ENCODE data around the gene PRSS50.

PRSS50 gene

DNA sequence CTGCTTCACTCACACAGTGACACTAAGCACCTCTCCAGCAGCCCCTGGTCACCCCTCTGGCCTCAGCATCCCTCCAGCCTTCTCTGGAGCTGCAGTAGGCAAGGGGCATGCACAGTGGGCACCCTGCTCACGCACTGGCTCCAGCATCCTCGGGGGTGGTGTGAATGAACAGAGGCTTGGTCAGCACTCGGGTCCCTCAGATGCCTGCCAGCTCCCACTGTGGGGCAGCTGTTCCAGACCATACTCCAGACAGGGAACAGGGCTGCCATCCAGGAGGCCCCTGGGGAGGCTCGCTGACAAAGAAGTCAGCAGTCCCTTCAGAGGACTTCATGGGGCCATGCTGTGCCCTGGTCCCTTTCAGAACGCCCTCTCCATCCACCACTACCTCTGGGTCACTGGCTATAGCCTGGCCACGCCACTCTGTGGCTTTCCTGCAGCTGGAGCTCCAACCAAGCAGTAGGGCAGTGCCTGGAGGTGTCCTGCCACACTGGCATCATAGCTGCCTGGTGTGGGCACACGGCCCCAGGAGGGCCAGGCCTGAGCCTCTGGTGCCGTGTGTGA, 50.5 kb downstream of the PRSS50 start:
- Mint-ChIP-seq H3K4me3 (no peak overlapping the region), H3K4me1 (no peaks in the 10 kb centered on the region), H3K9me3 (no peaks in the 10 kb centered on the region), H3K27me3 (no peaks in the 10 kb centered on the region), H3K27ac (no peak overlapping the region), H3K36me3 (ENCODE audit: low read depth) (no peaks in the 10 kb centered on the region)
- no peak for ATAC-seq
- DNase-seq: no peak

GRCh38 chr3:46666453-46666845, 51.2 kb downstream of the PRSS50 start:
- H3K4me3 Mint-ChIP-seq: no peak overlapping the region
- H3K4me1 Mint-ChIP-seq: no peaks in the 10 kb centered on the region
- H3K9me3 Mint-ChIP-seq: no peaks in the 10 kb centered on the region
- no peaks in the 10 kb centered on the region for H3K27me3 Mint-ChIP-seq
- no peak for DNase-seq
- ATAC-seq: no peak
- no peak overlapping the region for H3K27ac Mint-ChIP-seq
- H3K36me3 Mint-ChIP-seq (ENCODE audit: low read depth): no peaks in the 10 kb centered on the region

DNA sequence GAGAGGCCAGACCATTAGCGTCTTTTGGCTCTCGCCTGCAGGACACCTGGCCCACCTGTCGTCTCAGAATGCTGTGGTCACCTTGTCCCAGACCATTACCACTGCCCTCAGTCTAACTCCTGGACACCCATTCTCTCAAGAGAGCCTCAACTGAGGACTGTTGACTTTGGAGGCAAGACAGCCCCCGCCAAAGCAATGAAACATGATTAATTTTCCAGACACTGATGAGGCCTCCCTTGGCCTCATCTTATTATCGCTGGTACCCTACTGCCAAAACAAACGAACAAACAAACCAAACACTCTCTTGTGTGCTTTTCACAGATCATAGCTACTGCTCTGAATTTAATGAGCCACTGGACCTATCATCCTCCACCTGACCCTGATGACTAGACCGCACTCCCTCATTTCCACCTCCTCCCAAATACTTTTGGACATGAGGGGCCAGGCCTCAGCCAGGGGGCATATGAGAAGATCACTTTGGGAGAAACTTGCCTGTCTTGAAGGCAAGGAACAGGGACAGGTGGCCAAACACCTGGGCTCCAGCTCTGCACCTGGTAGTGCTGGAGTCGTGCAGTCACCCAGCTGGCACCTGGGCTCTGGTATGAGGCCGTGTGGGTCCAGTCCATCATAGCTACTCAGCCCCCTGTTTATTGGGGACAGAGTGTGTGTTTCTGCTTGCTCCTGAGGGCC, 51.8 kb downstream of the PRSS50 start:
- no peaks in the 10 kb centered on the region for H3K36me3 Mint-ChIP-seq (ENCODE audit: low read depth)
- no peaks in the 10 kb centered on the region for H3K4me1 Mint-ChIP-seq
- DNase-seq: no peak
- H3K27me3 Mint-ChIP-seq: no peaks in the 10 kb centered on the region
- H3K4me3 Mint-ChIP-seq: no peak overlapping the region
- no peaks in the 10 kb centered on the region for H3K9me3 Mint-ChIP-seq
- no peak overlapping the region for H3K27ac Mint-ChIP-seq
- ATAC-seq: no peak

DNA sequence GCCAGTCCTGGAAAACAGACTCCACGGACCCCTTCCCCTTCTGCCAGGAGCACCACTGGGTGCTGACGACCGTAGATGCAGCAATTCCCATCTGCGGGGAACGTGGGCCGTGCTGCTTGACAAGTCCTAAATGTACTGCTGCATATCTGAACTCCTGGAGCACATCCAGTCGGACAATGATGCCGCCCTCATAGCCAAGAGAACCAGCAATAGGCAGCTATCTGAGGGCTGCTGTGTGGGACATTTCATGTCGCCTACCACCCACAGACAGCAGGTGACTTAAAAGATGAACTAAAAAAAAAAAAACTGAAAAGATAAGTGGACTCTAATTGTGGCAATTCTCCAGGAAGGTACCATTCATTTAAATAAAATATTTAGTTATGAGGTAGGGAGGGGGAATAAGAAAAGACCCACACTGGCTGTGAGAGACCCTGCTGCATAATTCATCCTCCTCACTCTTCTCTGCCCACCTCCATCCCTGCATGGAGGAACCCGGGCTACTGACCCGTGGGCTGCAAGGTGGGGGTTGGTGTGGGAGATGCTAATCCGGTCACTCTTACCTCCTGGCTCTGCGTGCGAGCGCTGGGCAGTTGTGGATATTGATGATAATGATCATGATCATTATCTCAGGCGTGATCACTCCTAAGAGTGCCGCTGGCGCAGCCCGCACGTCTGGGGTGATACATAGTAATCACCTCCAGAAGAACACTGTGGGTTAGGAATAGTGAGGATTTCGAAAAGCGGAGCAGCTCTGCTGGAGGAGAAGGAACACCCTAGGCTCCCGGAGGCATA, 52.5 kb downstream of the PRSS50 start:
- Mint-ChIP-seq H3K36me3 (ENCODE audit: low read depth) (no peaks in the 10 kb centered on the region), H3K9me3 (no peaks in the 10 kb centered on the region), H3K27me3 (no peaks in the 10 kb centered on the region), H3K27ac (no peak overlapping the region), H3K4me1 (no peaks in the 10 kb centered on the region), H3K4me3 (no peak overlapping the region)
- no peak for DNase-seq
- no peak for ATAC-seq

DNA sequence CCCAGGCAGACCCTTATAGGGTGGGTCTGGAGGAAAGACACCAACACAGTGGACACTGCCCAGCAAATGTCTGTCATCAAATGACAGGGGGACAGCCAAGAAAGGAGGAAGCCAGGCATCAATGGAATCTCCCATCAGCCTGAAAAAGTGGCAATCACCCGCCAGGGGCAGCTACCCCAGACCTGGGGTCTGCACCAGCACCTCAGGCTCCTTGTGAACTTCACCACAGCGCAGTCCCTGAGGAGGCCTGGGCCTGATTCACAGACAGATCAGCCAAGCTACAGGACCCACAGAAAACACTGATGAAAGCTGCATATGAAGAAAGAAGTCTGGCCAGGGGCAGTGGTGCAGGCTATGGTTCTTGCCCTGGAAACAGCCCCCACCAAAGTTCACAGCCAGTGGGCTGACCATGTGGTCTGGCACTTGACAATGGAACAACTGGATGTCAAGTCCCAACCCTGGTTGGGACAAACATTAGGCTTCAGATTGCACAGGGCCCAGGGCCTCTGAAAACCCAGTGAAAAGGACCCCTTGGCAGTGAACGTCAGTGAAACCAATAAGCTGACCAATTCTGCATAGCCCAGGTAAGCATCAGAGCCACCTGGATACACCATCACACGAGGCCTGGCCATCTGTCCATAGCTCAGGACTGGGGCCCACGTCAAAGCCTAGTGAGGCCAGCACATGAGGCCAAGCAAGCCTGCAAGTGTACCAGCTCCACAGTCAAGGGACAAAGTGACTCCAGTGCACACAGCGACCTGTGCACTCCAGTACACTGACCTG, 53.3 kb downstream of the PRSS50 start:
- no peaks in the 10 kb centered on the region for H3K4me1 Mint-ChIP-seq

GRCh38 chr3:46663591-46664135, 54.0 kb downstream of the PRSS50 start:
- ATAC-seq: no peak
- Mint-ChIP-seq H3K4me3 (no peak overlapping the region), H3K36me3 (ENCODE audit: low read depth) (no peaks in the 10 kb centered on the region), H3K27ac (no peak overlapping the region), H3K9me3 (no peaks in the 10 kb centered on the region), H3K4me1 (no peaks in the 10 kb centered on the region), H3K27me3 (no peaks in the 10 kb centered on the region)
- no peak for DNase-seq

More for the DNA sequence above, 53.3 kb downstream of the PRSS50 start:
- Mint-ChIP-seq H3K36me3 (ENCODE audit: low read depth) (no peaks in the 10 kb centered on the region), H3K27me3 (no peaks in the 10 kb centered on the region), H3K4me3 (no peak overlapping the region), H3K9me3 (no peaks in the 10 kb centered on the region), H3K27ac (no peak overlapping the region)
- DNase-seq (no peak), ATAC-seq (no peak)

- H3K36me3 Mint-ChIP-seq (ENCODE audit: low read depth): no peaks in the 10 kb centered on the region
- H3K27ac Mint-ChIP-seq: no peak overlapping the region
- no peaks in the 10 kb centered on the region for H3K9me3 Mint-ChIP-seq
- no peaks in the 10 kb centered on the region for H3K27me3 Mint-ChIP-seq
- ATAC-seq (no peak), DNase-seq (no peak)
- H3K4me1 Mint-ChIP-seq: no peaks in the 10 kb centered on the region
- no peak overlapping the region for H3K4me3 Mint-ChIP-seq
These were observed 54.7 kb downstream of the PRSS50 start for GRCh38 chr3:46662771-46663551.
